Panc1 (cell line): ENCODE results near the gene ZNF497. TPM values are rescaled to one million over a fixed set of nuclear protein-coding genes. Genes with fewer than 3 reads are reported as not detected.

Source experiments
- ATAC-seq: fragments of 200-7000 bp; cut with Tn5 transposase; 2 replicates; pipeline ENCODE4 v1.9.1; 2020; ENCODE audit warnings: mild to moderate bottlenecking, moderate library complexity
- BruUV-seq: library from RNA; stranded (reverse); fragments of 400-500 nt; replicated peaks from 2 replicates; lab custom pipeline; 2021; lab: Mats Ljungman, UMichigan
- CTCF ChIA-PET: fragments of 300-600 bp; sonication (Branson Sonifier 250); formaldehyde crosslinking; loops from one replicate; lab custom pipeline; 2022; ENCODE audit warnings: antibody characterized with exemption; lab: Charles Lee
- POLR2A ChIA-PET: fragments of 300-600 bp; sonication (Branson Sonifier 250); formaldehyde crosslinking; loops from one replicate; lab custom pipeline; 2022; ENCODE audit warnings: antibody characterized with exemption; lab: Charles Lee
- DNase-seq: peaks from one replicate; pipeline ENCODE4 v3.0.0-alpha.2; 2010; ENCODE audit warnings: low read depth, low spot score
- H3K27ac ChIP-seq: 2 replicates; pipeline ENCODE4 v1.5.1; 2011; ENCODE audit warnings: mild to moderate bottlenecking, low read length, inconsistent platforms
- H3K27me3 ChIP-seq: fragments of 200-500 bp; sonication (Bioruptor generic); 2 replicates; pipeline ENCODE4 v1.6.0; 2014; ENCODE audit warnings: low read length, inconsistent platforms; ENCODE audit not compliant: control insufficient read depth, insufficient read depth
- H3K36me3 ChIP-seq: fragments of 200-500 bp; sonication (Bioruptor generic); 2 replicates; pipeline ENCODE4 v1.5.1; 2014; ENCODE audit warnings: inconsistent platforms, mild to moderate bottlenecking, low read length, moderate library complexity; ENCODE audit not compliant: control insufficient read depth, insufficient read depth
- H3K4me1 ChIP-seq: 2 replicates; pipeline ENCODE4 v1.5.1; 2011; ENCODE audit warnings: inconsistent platforms, mild to moderate bottlenecking, low read length, moderate library complexity; ENCODE audit not compliant: control insufficient read depth, insufficient read depth
- H3K4me3 ChIP-seq, 2 experiments: 2 replicates each; pipeline ENCODE4 v1.5.1; 2011 to 2012; ENCODE audit warnings: low read depth in 2 of 2, low read length in 2 of 2, mild to moderate bottlenecking in 2 of 2, inconsistent platforms in 1 of 2, moderate library complexity in 1 of 2
- H3K9me3 ChIP-seq: fragments of 200-500 bp; sonication (Bioruptor generic); 2 replicates; pipeline ENCODE4 v1.5.1; 2014; ENCODE audit warnings: low read depth, mild to moderate bottlenecking, inconsistent platforms, low read length, moderate library complexity; ENCODE audit not compliant: control insufficient read depth, insufficient read depth
- POLR2AphosphoS5 ChIP-seq: IDR thresholded peaks from 2 replicates; pipeline ENCODE4 v1.6.1; 2012; ENCODE audit warnings: mild to moderate bottlenecking, low read depth, low read length, moderate library complexity
- SIN3A ChIP-seq: IDR thresholded peaks from 2 replicates; pipeline ENCODE4 v1.6.1; 2012; ENCODE audit warnings: low read depth, mild to moderate bottlenecking, low read length, moderate library complexity, borderline replicate concordance; ENCODE audit not compliant: insufficient read depth
- TCF7L2 ChIP-seq: IDR thresholded peaks from 2 replicates; pipeline ENCODE4 v1.6.1; 2011; ENCODE audit warnings: mild to moderate bottlenecking, low read depth, low read length, inconsistent platforms
- in situ Hi-C: cut with HindIII; loops from 2 replicates; pipeline ENCODE4 v1.10.0; 2016; ENCODE audit warnings: low sequenced_read_pairs, low pct_unique_long_range_greater_than_20kb
- intact Hi-C: fragments of 100-400 bp; cut with micrococcal nuclease; formaldehyde crosslinking; loops from one replicate; pipeline ENCODE4 v1.10.0; 2022; ENCODE audit not compliant: unreplicated experiment
- total RNA-seq: library from RNA; stranded (reverse); gene quantifications from one replicate; pipeline ENCODE4 v1.2.1, GENCODE V29; 2021; ENCODE audit not compliant: unreplicated experiment
- TF ChIP-seq, protein P1 (sequence below): fragments of 450-650 bp; IDR thresholded peaks from 2 replicates; pipeline ENCODE4 v1.5.1; 2017; ENCODE audit warnings: mild to moderate bottlenecking
- TF ChIP-seq, protein P2 (sequence below), 2 experiments: IDR thresholded peaks; 2 replicates each; pipeline ENCODE4 v1.6.1; 2011 to 2012; ENCODE audit warnings: low read depth in 2 of 2, control low read depth in 1 of 2, low read length in 1 of 2, mild to moderate bottlenecking in 1 of 2, moderate library complexity in 1 of 2; ENCODE audit not compliant: insufficient read depth in 1 of 2

The ZNF497 gene
- total RNA-seq, 1 experiment from 2014 or later = 1.9 TPM

DNA sequence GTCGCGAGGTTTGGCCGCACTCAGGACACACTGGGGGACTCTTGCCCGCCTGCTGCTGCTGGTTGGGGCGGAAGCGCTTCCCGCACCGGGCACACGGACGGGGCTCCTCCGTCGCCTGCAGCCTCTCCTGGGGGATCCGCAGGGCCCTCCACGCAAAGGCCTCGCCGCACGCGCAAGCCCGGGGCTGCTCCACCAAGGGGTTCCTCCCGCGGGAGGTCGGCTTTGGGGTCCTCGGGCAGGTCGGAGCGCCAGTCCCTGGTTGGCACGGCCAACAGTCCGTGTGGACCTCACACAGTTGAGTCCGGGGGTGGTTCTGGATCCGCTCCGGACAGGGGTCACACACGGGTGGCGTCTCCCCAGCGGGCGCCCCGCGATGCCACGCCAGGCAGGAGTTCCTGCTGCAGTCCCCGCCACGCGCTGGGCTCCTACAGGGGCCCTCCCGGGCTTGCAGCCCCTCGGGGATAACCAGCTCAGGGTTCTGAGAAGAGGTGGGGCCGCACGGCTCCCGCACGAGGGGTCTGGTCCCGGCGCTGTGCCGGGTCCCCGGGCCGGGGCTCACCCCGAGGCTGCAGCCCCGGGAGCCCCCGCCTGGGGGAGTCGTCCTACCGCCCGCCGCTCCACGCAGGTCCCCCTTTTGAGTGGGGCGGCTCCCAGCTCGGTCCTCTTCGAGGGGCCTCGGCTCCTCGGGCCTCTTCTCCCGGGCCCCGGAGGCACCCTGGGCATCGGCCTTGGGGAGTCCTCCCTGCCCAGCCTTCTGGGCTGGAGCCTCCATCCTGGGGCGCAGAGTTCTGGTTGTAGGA lies 6.2 kb upstream of the ZNF497 start:
- H3K27ac ChIP-seq = no peak overlapping the region
- H3K4me1 ChIP-seq = no peaks in the 10 kb centered on the region
- no peak for ATAC-seq
- ChIA-PET POLR2A (no interaction called here), CTCF (no interaction called here)
- DNase-seq = no peak
- intact Hi-C loops = no loop called here
- TF ChIP-seq TCF7L2 (no peak), POLR2AphosphoS5 (no peak), SIN3A (no peak)
- TF ChIP-seq, protein P1, sequence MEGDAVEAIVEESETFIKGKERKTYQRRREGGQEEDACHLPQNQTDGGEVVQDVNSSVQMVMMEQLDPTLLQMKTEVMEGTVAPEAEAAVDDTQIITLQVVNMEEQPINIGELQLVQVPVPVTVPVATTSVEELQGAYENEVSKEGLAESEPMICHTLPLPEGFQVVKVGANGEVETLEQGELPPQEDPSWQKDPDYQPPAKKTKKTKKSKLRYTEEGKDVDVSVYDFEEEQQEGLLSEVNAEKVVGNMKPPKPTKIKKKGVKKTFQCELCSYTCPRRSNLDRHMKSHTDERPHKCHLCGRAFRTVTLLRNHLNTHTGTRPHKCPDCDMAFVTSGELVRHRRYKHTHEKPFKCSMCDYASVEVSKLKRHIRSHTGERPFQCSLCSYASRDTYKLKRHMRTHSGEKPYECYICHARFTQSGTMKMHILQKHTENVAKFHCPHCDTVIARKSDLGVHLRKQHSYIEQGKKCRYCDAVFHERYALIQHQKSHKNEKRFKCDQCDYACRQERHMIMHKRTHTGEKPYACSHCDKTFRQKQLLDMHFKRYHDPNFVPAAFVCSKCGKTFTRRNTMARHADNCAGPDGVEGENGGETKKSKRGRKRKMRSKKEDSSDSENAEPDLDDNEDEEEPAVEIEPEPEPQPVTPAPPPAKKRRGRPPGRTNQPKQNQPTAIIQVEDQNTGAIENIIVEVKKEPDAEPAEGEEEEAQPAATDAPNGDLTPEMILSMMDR = no peak
- TF ChIP-seq, protein P2, sequence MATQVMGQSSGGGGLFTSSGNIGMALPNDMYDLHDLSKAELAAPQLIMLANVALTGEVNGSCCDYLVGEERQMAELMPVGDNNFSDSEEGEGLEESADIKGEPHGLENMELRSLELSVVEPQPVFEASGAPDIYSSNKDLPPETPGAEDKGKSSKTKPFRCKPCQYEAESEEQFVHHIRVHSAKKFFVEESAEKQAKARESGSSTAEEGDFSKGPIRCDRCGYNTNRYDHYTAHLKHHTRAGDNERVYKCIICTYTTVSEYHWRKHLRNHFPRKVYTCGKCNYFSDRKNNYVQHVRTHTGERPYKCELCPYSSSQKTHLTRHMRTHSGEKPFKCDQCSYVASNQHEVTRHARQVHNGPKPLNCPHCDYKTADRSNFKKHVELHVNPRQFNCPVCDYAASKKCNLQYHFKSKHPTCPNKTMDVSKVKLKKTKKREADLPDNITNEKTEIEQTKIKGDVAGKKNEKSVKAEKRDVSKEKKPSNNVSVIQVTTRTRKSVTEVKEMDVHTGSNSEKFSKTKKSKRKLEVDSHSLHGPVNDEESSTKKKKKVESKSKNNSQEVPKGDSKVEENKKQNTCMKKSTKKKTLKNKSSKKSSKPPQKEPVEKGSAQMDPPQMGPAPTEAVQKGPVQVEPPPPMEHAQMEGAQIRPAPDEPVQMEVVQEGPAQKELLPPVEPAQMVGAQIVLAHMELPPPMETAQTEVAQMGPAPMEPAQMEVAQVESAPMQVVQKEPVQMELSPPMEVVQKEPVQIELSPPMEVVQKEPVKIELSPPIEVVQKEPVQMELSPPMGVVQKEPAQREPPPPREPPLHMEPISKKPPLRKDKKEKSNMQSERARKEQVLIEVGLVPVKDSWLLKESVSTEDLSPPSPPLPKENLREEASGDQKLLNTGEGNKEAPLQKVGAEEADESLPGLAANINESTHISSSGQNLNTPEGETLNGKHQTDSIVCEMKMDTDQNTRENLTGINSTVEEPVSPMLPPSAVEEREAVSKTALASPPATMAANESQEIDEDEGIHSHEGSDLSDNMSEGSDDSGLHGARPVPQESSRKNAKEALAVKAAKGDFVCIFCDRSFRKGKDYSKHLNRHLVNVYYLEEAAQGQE (IDR thresholded peaks at IDR 0.05; ENCODE audit: insufficient read depth in 1 of 2, low read depth in 2 of 2, low read length in 1 of 2) = no peak
- no peak overlapping the region for H3K4me3 ChIP-seq
- in situ Hi-C loops = no loop called here
- H3K36me3 ChIP-seq = no peaks in the 10 kb centered on the region
- no TSS peak for BruUV-seq
- no peaks in the 10 kb centered on the region for H3K9me3 ChIP-seq
- no peaks in the 10 kb centered on the region for H3K27me3 ChIP-seq

DNA sequence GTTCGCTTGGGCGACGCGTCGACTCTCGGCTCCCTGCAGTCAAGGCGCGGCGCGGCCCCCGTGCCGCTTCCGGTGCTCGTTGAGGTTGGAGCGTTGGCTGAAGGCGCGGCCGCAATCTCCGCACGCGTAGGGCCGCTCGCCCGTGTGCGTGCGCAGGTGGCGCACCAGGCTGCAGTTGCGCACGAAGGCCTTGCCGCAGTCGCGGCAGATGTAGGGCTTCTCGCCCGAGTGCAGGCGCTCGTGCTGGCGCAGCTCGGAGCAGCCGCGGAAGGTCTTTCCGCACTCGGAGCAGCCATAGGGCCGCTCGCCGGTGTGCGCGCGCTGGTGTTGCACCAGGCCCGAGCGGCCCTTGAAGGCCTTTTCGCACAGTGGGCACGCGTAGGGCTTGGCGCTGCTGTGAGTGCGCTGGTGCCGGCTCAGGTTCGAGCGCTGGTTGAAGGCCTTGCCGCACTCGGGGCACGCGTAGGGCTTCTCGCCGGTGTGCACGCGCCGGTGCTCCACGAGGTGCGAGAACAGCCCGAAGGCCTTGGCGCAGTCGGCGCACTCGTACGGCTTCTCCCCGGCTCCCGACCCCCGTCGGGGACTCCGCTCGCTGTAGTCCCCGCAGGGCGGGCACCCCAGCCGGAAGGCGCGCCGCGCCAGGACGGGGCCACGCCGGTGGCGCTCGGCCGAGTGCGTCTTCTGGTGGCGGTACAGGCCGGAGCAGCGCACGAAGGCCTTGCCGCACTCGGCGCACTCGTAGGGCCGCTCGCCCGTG lies 5.3 kb upstream of the ZNF497 start:
- no TSS peak for BruUV-seq
- H3K36me3 ChIP-seq = no peaks in the 10 kb centered on the region

More for the DNA sequence above, 5.3 kb upstream of the ZNF497 start:
- CTCF ChIA-PET = no interaction called here
- Histone ChIP-seq H3K4me3 (no peak overlapping the region), H3K4me1 (no peaks in the 10 kb centered on the region), H3K27me3 (no peaks in the 10 kb centered on the region), H3K9me3 (no peaks in the 10 kb centered on the region), H3K27ac (no peak overlapping the region)
- ATAC-seq = no peak
- intact Hi-C loops = no loop called here
- DNase-seq = no peak
- TF ChIP-seq, protein P1 = no peak
- no peak for TF ChIP-seq POLR2AphosphoS5
- TF ChIP-seq, protein P2 (IDR thresholded peaks at IDR 0.05; ENCODE audit: insufficient read depth in 1 of 2, low read depth in 2 of 2, low read length in 1 of 2) = no peak
- TF ChIP-seq TCF7L2 = no peak
- no peak for TF ChIP-seq SIN3A
- POLR2A ChIA-PET = no interaction called here
- in situ Hi-C loops = no loop called here
